DOHH2 (cell line): ENCODE results near the gene KDF1.

ENCODE experiments used
- H3F3A ChIP-seq: fragments of 200-600 bp; sonication (generic), shearing (Covaris generic); 2 replicates; pipeline ENCODE4 v1.6.0; 2016; ENCODE audit warnings: antibody characterized with exemption, mild to moderate bottlenecking; ENCODE audit not compliant: control insufficient read depth, insufficient read depth
- H3K27ac ChIP-seq: fragments of 200-600 bp; sonication (generic); 2 replicates; pipeline ENCODE4 v1.5.1; 2014; ENCODE audit warnings: low read depth, mild to moderate bottlenecking, low read length, moderate library complexity
- H3K27me3 ChIP-seq: fragments of 200-600 bp; sonication (generic); 2 replicates; pipeline ENCODE4 v1.6.1; 2014; ENCODE audit warnings: mild to moderate bottlenecking, low read length, mixed read lengths; ENCODE audit not compliant: control insufficient read depth
- H3K36me3 ChIP-seq: fragments of 200-600 bp; sonication (generic); 2 replicates; pipeline ENCODE4 v1.6.1; 2014; ENCODE audit warnings: mild to moderate bottlenecking, low read length, moderate library complexity, mixed read lengths; ENCODE audit not compliant: control insufficient read depth
- H3K4me1 ChIP-seq: fragments of 200-600 bp; sonication (generic); 2 replicates; pipeline ENCODE4 v1.6.1; 2014; ENCODE audit warnings: mild to moderate bottlenecking, low read length, mixed read lengths; ENCODE audit not compliant: control insufficient read depth
- H3K4me2 ChIP-seq: fragments of 200-600 bp; sonication (generic); 2 replicates; pipeline ENCODE4 v1.6.0; 2014; ENCODE audit warnings: mild to moderate bottlenecking, low read length, moderate library complexity
- H3K4me3 ChIP-seq: fragments of 200-600 bp; sonication (generic); 2 replicates; pipeline ENCODE4 v1.5.1; 2014; ENCODE audit warnings: mild to moderate bottlenecking, low read length, mixed read lengths
- H3K79me2 ChIP-seq: fragments of 200-600 bp; sonication (generic); 2 replicates; pipeline ENCODE4 v1.6.1; 2014; ENCODE audit warnings: mild to moderate bottlenecking, low read length, mixed read lengths; ENCODE audit not compliant: control insufficient read depth
- H3K9me2 ChIP-seq: fragments of 200-600 bp; sonication (generic); replicated peaks from 2 replicates; pipeline ENCODE4 v1.6.1; 2014; ENCODE audit warnings: mild to moderate bottlenecking, low read length, mixed read lengths; ENCODE audit not compliant: control insufficient read depth
- H3K9me3 ChIP-seq: fragments of 200-600 bp; sonication (generic); 2 replicates; pipeline ENCODE4 v1.6.1; 2014; ENCODE audit warnings: antibody characterized with exemption, low read length, mixed read lengths; ENCODE audit not compliant: control insufficient read depth, insufficient read depth
- H4K20me1 ChIP-seq: fragments of 200-600 bp; sonication (generic); 2 replicates; pipeline ENCODE4 v1.6.0; 2014; ENCODE audit warnings: low read depth, mild to moderate bottlenecking, antibody characterized with exemption, low read length, moderate library complexity; ENCODE audit not compliant: control insufficient read depth, insufficient read depth
- CTCF ChIP-seq: fragments of 200-600 bp; sonication (generic); IDR thresholded peaks from one replicate; pipeline ENCODE4 v1.5.1; 2014; ENCODE audit warnings: antibody characterized with exemption, mild to moderate bottlenecking, low read depth, low read length; ENCODE audit not compliant: poor library complexity, severe bottlenecking
- EZH2phosphoT487 ChIP-seq: fragments of 200-600 bp; sonication (generic); IDR thresholded peaks from 2 replicates; pipeline ENCODE4 v1.6.1; 2017; ENCODE audit warnings: borderline replicate concordance, mild to moderate bottlenecking, antibody characterized with exemption, low read length, moderate library complexity, mixed read lengths

The KDF1 gene

GRCh38 chr1:26921540-26922430, 38.5 kb downstream of the KDF1 start, which contains the start of gene NUDC:
Gene NUDC (plus strand): TSS chr1:26921743. CDS start chr1:26921849, 106 bp downstream.
- H3K4me3 ChIP-seq = peak within 1 kb of the TSS; percentile 86
- H3F3A ChIP-seq = no peaks in the 10 kb centered on the region
- H3K27ac ChIP-seq = peak within 1 kb of the TSS; percentile 50
- H3K4me2 ChIP-seq = peak within 1 kb of the TSS; percentile 97
- peaks cover 44% of the 10 kb centered on the region for H3K79me2 ChIP-seq
- peaks cover 18% of the 10 kb centered on the region for H4K20me1 ChIP-seq
- no peaks in the 10 kb centered on the region for H3K9me3 ChIP-seq
- H3K9me2 ChIP-seq = no peaks in the 10 kb centered on the region
- H3K36me3 ChIP-seq = peaks cover 43% of the 10 kb centered on the region
- H3K27me3 ChIP-seq = no peaks in the 10 kb centered on the region
- no peak for TF ChIP-seq CTCF
- TF ChIP-seq EZH2phosphoT487 = no peak
- peaks cover 21% of the 10 kb centered on the region for H3K4me1 ChIP-seq

GRCh38 chr1:26921126-26921539, 39.1 kb downstream of the KDF1 start:
- no peak for TF ChIP-seq CTCF
- no peak for TF ChIP-seq EZH2phosphoT487
- peak overlapping the region; percentile 86 for H3K4me3 ChIP-seq
- no peaks in the 10 kb centered on the region for H3K9me2 ChIP-seq
- H3K4me1 ChIP-seq = peaks cover 21% of the 10 kb centered on the region
- H3K27me3 ChIP-seq = no peaks in the 10 kb centered on the region
- no peak overlapping the region for H3K27ac ChIP-seq
- H3K79me2 ChIP-seq = peaks cover 37% of the 10 kb centered on the region
- peak overlapping the region; percentile 97 for H3K4me2 ChIP-seq
- H4K20me1 ChIP-seq = peaks cover 17% of the 10 kb centered on the region
- H3K36me3 ChIP-seq = peaks cover 37% of the 10 kb centered on the region
- no peaks in the 10 kb centered on the region for H3K9me3 ChIP-seq
- H3F3A ChIP-seq = no peaks in the 10 kb centered on the region

- Histone ChIP-seq H3K4me1 (no peaks in the 10 kb centered on the region), H3K27ac (no peak overlapping the region), H3K36me3 (no peaks in the 10 kb centered on the region), H3K79me2 (no peaks in the 10 kb centered on the region), H3K27me3 (no peaks in the 10 kb centered on the region), H3K4me2 (no peak overlapping the region), H3K9me3 (no peaks in the 10 kb centered on the region), H3K4me3 (no peak overlapping the region), H3K9me2 (no peaks in the 10 kb centered on the region), H4K20me1 (no peaks in the 10 kb centered on the region), H3F3A (no peaks in the 10 kb centered on the region)
- TF ChIP-seq CTCF = no peak
- TF ChIP-seq EZH2phosphoT487 = no peak
Measured at GRCh38 chr1:26915204-26915842, 44.9 kb downstream of the KDF1 start.
